Neural progenitor cell (in vitro differentiated cells): ENCODE results near the gene RRN3.

ENCODE experiments used
- EZH2phosphoT487 ChIP-seq: fragments of 200-600 bp; sonication (generic); IDR thresholded peaks from 2 replicates; pipeline ENCODE4 v1.6.1; 2017; ENCODE audit warnings: antibody characterized with exemption
- TF ChIP-seq, protein P1 (sequence below): fragments of 200-600 bp; sonication (generic); IDR thresholded peaks from 2 replicates; pipeline ENCODE4 v1.5.1; 2017; ENCODE audit warnings: antibody characterized with exemption, mild to moderate bottlenecking

DNA sequence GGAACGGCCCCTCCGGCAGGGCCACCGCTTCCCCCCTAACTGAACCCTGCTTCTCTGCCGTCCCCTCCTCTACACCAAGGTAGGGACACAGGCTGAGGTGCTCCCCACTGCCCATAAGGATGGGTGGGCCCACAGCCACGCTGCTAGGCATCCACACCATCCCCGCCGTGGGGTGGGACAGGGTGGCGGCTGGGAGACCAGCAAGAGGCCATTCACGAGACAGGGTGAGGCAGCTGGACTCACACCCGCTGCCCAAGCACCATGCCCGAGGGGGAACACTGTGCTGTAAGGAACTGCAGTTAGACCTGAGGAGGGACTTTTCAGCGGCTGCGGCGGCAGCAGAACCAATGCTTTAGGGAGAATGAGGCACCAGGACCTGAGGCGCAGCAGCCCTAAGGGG, 47.5 kb upstream of the RRN3 start:
- TF ChIP-seq, protein P1, sequence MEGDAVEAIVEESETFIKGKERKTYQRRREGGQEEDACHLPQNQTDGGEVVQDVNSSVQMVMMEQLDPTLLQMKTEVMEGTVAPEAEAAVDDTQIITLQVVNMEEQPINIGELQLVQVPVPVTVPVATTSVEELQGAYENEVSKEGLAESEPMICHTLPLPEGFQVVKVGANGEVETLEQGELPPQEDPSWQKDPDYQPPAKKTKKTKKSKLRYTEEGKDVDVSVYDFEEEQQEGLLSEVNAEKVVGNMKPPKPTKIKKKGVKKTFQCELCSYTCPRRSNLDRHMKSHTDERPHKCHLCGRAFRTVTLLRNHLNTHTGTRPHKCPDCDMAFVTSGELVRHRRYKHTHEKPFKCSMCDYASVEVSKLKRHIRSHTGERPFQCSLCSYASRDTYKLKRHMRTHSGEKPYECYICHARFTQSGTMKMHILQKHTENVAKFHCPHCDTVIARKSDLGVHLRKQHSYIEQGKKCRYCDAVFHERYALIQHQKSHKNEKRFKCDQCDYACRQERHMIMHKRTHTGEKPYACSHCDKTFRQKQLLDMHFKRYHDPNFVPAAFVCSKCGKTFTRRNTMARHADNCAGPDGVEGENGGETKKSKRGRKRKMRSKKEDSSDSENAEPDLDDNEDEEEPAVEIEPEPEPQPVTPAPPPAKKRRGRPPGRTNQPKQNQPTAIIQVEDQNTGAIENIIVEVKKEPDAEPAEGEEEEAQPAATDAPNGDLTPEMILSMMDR = no peak
- no peak for TF ChIP-seq EZH2phosphoT487
